ENCODE results near the gene UBASH3A.
A peak's percentile ranks its signal among the peaks of the same experiment; 100 is the strongest.

UBASH3A gene

GRCh38 chr21:42460391-42461184 lies 56.9 kb downstream of the UBASH3A start:
- Histone ChIP-seq H2AK5ac (ENCODE audit: low read depth, low read length) (peak overlapping the region; percentile 39), H3K4me3 (ENCODE audit: low read length in 2 of 2) (no peak overlapping the region), H2AFZ (ENCODE audit: low read length) (no peak overlapping the region), H2BK12ac (ENCODE audit: low read length) (no peak overlapping the region), H3K4ac (ENCODE audit: low read length) (no peak overlapping the region), H4K91ac (ENCODE audit: low read depth, low read length, poor library complexity) (no peak overlapping the region), H3K9me3 (replicated peaks in 1 of 2; ENCODE audit: control insufficient read depth in 2 of 2, insufficient read depth in 1 of 2, low read depth in 1 of 2, low read length in 2 of 2) (peaks cover 0 to 1% of the 10 kb centered on the region in 2 donors), H3K4me1 (ENCODE audit: control insufficient read depth in 2 of 2, insufficient read depth in 1 of 2, low read depth in 1 of 2, low read length in 2 of 2) (peaks cover 0 to 5% of the 10 kb centered on the region in 2 donors), H3K36me3 (replicated peaks in 1 of 2; ENCODE audit: control insufficient read depth in 2 of 2, insufficient read depth in 2 of 2, low read length in 2 of 2) (no peaks in the 10 kb centered on the region), H3K14ac (ENCODE audit: low read length) (no peak overlapping the region), H3K27me3 (ENCODE audit: control insufficient read depth in 3 of 3, insufficient read depth in 3 of 3, low read depth in 1 of 3, low read length in 3 of 3) (peaks cover 0 to 3% (median 0%) of the 10 kb centered on the region in 3 experiments), H3K79me1 (ENCODE audit: low read depth, low read length) (no peaks in the 10 kb centered on the region), H2BK120ac (ENCODE audit: low read depth, low read length) (no peak overlapping the region), H4K8ac (ENCODE audit: low read depth, low read length) (no peak overlapping the region), H3K18ac (ENCODE audit: low read length) (peak overlapping the region; percentile 79), H2BK15ac (ENCODE audit: low read length) (no peak overlapping the region), H3K27ac (replicated peaks; ENCODE audit: low read length) (no peak overlapping the region), H3K4me2 (ENCODE audit: insufficient read depth, low read length, poor library complexity, severe bottlenecking) (no peak overlapping the region), H3K23ac (ENCODE audit: low read depth, low read length, poor library complexity) (no peak overlapping the region), H3K9ac (ENCODE audit: low read depth, low read length, poor library complexity) (no peak overlapping the region), H2BK5ac (ENCODE audit: low read length) (no peak overlapping the region)
- no CpG with 5 or more reads among the region's 14 CpGs for whole genome bisulfite sequencing, 2 donors (ENCODE audit: extremely low coverage in 2 of 2, insufficient read length in 2 of 2, insufficient replicate concordance in 1 of 2)
- DNase-seq (ENCODE audit: low spot score) = no peak

GRCh38 chr21:42461185-42461520 lies 57.5 kb downstream of the UBASH3A start:
- Histone ChIP-seq H3K4me3 (ENCODE audit: low read length in 2 of 2) (no peak overlapping the region), H3K27me3 (ENCODE audit: control insufficient read depth in 3 of 3, insufficient read depth in 3 of 3, low read depth in 1 of 3, low read length in 3 of 3) (peaks cover 0 to 3% (median 0%) of the 10 kb centered on the region in 3 experiments), H2AFZ (ENCODE audit: low read length) (no peak overlapping the region), H3K4ac (ENCODE audit: low read length) (no peak overlapping the region), H3K79me1 (ENCODE audit: low read depth, low read length) (no peaks in the 10 kb centered on the region), H3K4me1 (ENCODE audit: control insufficient read depth in 2 of 2, insufficient read depth in 1 of 2, low read depth in 1 of 2, low read length in 2 of 2) (peaks cover 0 to 5% of the 10 kb centered on the region in 2 donors), H3K18ac (ENCODE audit: low read length) (no peak overlapping the region), H2BK12ac (ENCODE audit: low read length) (no peak overlapping the region), H4K91ac (ENCODE audit: low read depth, low read length, poor library complexity) (no peak overlapping the region), H3K4me2 (ENCODE audit: insufficient read depth, low read length, poor library complexity, severe bottlenecking) (no peak overlapping the region), H3K9me3 (replicated peaks in 1 of 2; ENCODE audit: control insufficient read depth in 2 of 2, insufficient read depth in 1 of 2, low read depth in 1 of 2, low read length in 2 of 2) (peaks cover 0 to 1% of the 10 kb centered on the region in 2 donors), H2BK120ac (ENCODE audit: low read depth, low read length) (no peak overlapping the region), H3K14ac (ENCODE audit: low read length) (no peak overlapping the region), H2AK5ac (ENCODE audit: low read depth, low read length) (no peak overlapping the region), H3K27ac (replicated peaks; ENCODE audit: low read length) (no peak overlapping the region), H2BK5ac (ENCODE audit: low read length) (no peak overlapping the region), H3K9ac (ENCODE audit: low read depth, low read length, poor library complexity) (no peak overlapping the region), H2BK15ac (ENCODE audit: low read length) (no peak overlapping the region), H3K36me3 (replicated peaks in 1 of 2; ENCODE audit: control insufficient read depth in 2 of 2, insufficient read depth in 2 of 2, low read length in 2 of 2) (no peaks in the 10 kb centered on the region), H3K23ac (ENCODE audit: low read depth, low read length, poor library complexity) (no peak overlapping the region), H4K8ac (ENCODE audit: low read depth, low read length) (no peak overlapping the region)
- DNase-seq (ENCODE audit: low spot score) = no peak
- no CpG with 5 or more reads among the region's 5 CpGs for WGBS, 2 donors (ENCODE audit: extremely low coverage in 2 of 2, insufficient read length in 2 of 2, insufficient replicate concordance in 1 of 2)

- DNase-seq (ENCODE audit: low spot score) = no peak
- no peaks in the 10 kb centered on the region for H3K36me3 ChIP-seq (replicated peaks in 1 of 2; ENCODE audit: control insufficient read depth in 2 of 2, insufficient read depth in 2 of 2, low read length in 2 of 2)
- WGBS, 2 donors (ENCODE audit: extremely low coverage in 2 of 2, insufficient read length in 2 of 2, insufficient replicate concordance in 1 of 2) = no CpG with 5 or more reads among the region's 10 CpGs
Measured at GRCh38 chr21:42461881-42462877, 58.5 kb downstream of the UBASH3A start.

More at GRCh38 chr21:42461881-42462877, 58.5 kb downstream of the UBASH3A start:
- Histone ChIP-seq H4K8ac (ENCODE audit: low read depth, low read length) (no peak overlapping the region), H3K14ac (ENCODE audit: low read length) (no peak overlapping the region), H2AK5ac (ENCODE audit: low read depth, low read length) (no peak overlapping the region), H3K9me3 (replicated peaks in 1 of 2; ENCODE audit: control insufficient read depth in 2 of 2, insufficient read depth in 1 of 2, low read depth in 1 of 2, low read length in 2 of 2) (peaks cover 0 to 1% of the 10 kb centered on the region in 2 donors), H2BK15ac (ENCODE audit: low read length) (no peak overlapping the region), H4K91ac (ENCODE audit: low read depth, low read length, poor library complexity) (no peak overlapping the region), H2BK5ac (ENCODE audit: low read length) (no peak overlapping the region), H3K4me2 (ENCODE audit: insufficient read depth, low read length, poor library complexity, severe bottlenecking) (no peak overlapping the region), H3K18ac (ENCODE audit: low read length) (no peak overlapping the region), H3K27me3 (ENCODE audit: control insufficient read depth in 3 of 3, insufficient read depth in 3 of 3, low read depth in 1 of 3, low read length in 3 of 3) (peaks cover 0 to 3% (median 0%) of the 10 kb centered on the region in 3 experiments), H2AFZ (ENCODE audit: low read length) (no peak overlapping the region), H3K23ac (ENCODE audit: low read depth, low read length, poor library complexity) (no peak overlapping the region), H2BK12ac (ENCODE audit: low read length) (no peak overlapping the region), H3K4ac (ENCODE audit: low read length) (no peak overlapping the region), H2BK120ac (ENCODE audit: low read depth, low read length) (no peak overlapping the region), H3K9ac (ENCODE audit: low read depth, low read length, poor library complexity) (no peak overlapping the region), H3K4me3 (ENCODE audit: low read length in 2 of 2) (peak overlapping the region in 1 of 2 donors; percentile 3), H3K27ac (replicated peaks; ENCODE audit: low read length) (no peak overlapping the region), H3K79me1 (ENCODE audit: low read depth, low read length) (no peaks in the 10 kb centered on the region), H3K4me1 (ENCODE audit: control insufficient read depth in 2 of 2, insufficient read depth in 1 of 2, low read depth in 1 of 2, low read length in 2 of 2) (peaks cover 0 to 4% of the 10 kb centered on the region in 2 donors)
